Measurements from ENCODE around the gene SLC26A9.

SLC26A9 gene

GRCh38 chr1:205943245-205943644, at the start of gene SLC26A9:
Gene SLC26A9 (minus strand): TSS chr1:205943456. CDS start chr1:205935820, 7,636 bp downstream.
- DNase-seq (ENCODE audit: low read depth): no peak

- DNase-seq (ENCODE audit: low read depth): no peak
Measured at GRCh38 chr1:205992218-205992882, 49.1 kb upstream of the SLC26A9 start.

GRCh38 chr1:205991237-205991636, 48.0 kb upstream of the SLC26A9 start:
- DNase-seq (ENCODE audit: low read depth): no peak

- DNase-seq (ENCODE audit: low read depth): no peak
Measured at GRCh38 chr1:205990226-205990625, 47.0 kb upstream of the SLC26A9 start.

GRCh38 chr1:205989786-205990185, 46.5 kb upstream of the SLC26A9 start:
- no peak for DNase-seq (ENCODE audit: low read depth)

- no peak for DNase-seq (ENCODE audit: low read depth)
Measured at GRCh38 chr1:205988585-205988995, 45.3 kb upstream of the SLC26A9 start.

GRCh38 chr1:205986861-205987260, 43.6 kb upstream of the SLC26A9 start:
- DNase-seq (ENCODE audit: low read depth): no peak

GRCh38 chr1:205986292-205986691, 43.0 kb upstream of the SLC26A9 start:
- no peak for DNase-seq (ENCODE audit: low read depth)

- DNase-seq (ENCODE audit: low read depth): no peak
Measured at GRCh38 chr1:205985330-205986005, 42.2 kb upstream of the SLC26A9 start.

- no peak for DNase-seq (ENCODE audit: low read depth)
Measured at GRCh38 chr1:205983925-205984725, 40.9 kb upstream of the SLC26A9 start.

- DNase-seq (ENCODE audit: low read depth): no peak
Measured at GRCh38 chr1:205981257-205981656, 38.0 kb upstream of the SLC26A9 start.

- DNase-seq (ENCODE audit: low read depth): no peak
Measured at GRCh38 chr1:205980237-205980870, 37.1 kb upstream of the SLC26A9 start.

- no peak for DNase-seq (ENCODE audit: low read depth)
Measured at GRCh38 chr1:205979301-205979700, 36.0 kb upstream of the SLC26A9 start.

GRCh38 chr1:205978676-205979075, 35.4 kb upstream of the SLC26A9 start:
- DNase-seq (ENCODE audit: low read depth): no peak

- DNase-seq (ENCODE audit: low read depth): peak; percentile 52
Measured at GRCh38 chr1:205977402-205978014, 34.3 kb upstream of the SLC26A9 start.

GRCh38 chr1:205976708-205977401, 33.6 kb upstream of the SLC26A9 start:
- no peak for DNase-seq (ENCODE audit: low read depth)

GRCh38 chr1:205976036-205976435, 32.8 kb upstream of the SLC26A9 start:
- no peak for DNase-seq (ENCODE audit: low read depth)

- no peak for DNase-seq (ENCODE audit: low read depth)
Measured at GRCh38 chr1:205975387-205975998, 32.2 kb upstream of the SLC26A9 start.

GRCh38 chr1:205974712-205975111, 31.5 kb upstream of the SLC26A9 start:
- no peak for DNase-seq (ENCODE audit: low read depth)

GRCh38 chr1:205973377-205974232, 30.3 kb upstream of the SLC26A9 start:
- DNase-seq (ENCODE audit: low read depth): no peak

Data from activated T-helper 9 cell treated with anti-CD3 and anti-CD28 coated beads, Interleukin-2, amount 50 U/mL, for 16 hours (primary cell).